Choroid plexus epithelial cell (primary cell): ENCODE measurements around the gene STRA6.

Experiments
- DNase-seq: peaks from one replicate; pipeline ENCODE4 v3.0.0-alpha.2; 2010; ENCODE audit warnings: low read depth
- H3K4me3 ChIP-seq: 2 replicates; pipeline ENCODE4 v1.5.1; 2011; ENCODE audit warnings: low read depth, mild to moderate bottlenecking, control low read depth, low read length, moderate library complexity
- TF ChIP-seq, protein P1 (sequence below): conservative IDR thresholded peaks from 2 replicates; pipeline ENCODE4 v1.5.1; 2011; ENCODE audit warnings: low read depth, mild to moderate bottlenecking, control low read depth, inconsistent platforms, low read length, moderate library complexity

Gene STRA6

DNA sequence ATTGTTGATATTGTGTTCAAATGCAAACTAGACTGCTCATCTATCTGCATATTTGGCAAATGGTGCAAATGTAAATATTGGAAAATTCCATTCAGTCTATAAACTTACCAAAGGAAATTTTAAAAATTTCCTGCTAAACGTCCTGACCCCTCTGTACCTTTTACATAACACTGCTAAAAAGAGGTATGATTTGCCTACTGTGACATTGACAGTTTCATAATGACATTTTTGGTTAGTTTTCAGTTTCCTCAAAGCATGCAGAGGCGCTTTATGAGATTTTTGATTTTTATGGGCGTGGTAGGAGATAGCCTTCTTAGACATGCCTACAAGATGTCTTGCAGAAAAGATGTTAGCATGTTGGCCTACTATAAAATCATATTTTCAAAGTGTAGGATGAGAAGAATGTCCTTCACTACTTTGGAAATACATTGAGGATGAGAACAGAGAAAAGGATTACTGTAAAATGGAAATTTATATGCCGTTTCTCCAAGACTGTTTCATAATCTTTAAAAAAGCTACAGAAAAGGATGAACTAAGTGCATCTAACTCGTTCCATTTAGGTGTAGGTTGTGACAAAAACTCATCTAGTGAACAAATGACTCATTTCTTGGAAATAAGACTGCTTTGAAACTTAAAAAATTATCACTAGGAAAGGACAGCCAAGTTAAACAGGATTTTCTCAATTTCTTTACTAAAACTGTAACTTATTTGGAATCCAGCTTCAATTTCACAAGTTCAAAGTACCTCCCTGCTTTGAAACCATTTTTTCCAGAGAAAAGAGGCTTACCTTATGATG is 43.5 kb downstream of the STRA6 start:
- H3K4me3 ChIP-seq = no peak overlapping the region
- TF ChIP-seq, protein P1, sequence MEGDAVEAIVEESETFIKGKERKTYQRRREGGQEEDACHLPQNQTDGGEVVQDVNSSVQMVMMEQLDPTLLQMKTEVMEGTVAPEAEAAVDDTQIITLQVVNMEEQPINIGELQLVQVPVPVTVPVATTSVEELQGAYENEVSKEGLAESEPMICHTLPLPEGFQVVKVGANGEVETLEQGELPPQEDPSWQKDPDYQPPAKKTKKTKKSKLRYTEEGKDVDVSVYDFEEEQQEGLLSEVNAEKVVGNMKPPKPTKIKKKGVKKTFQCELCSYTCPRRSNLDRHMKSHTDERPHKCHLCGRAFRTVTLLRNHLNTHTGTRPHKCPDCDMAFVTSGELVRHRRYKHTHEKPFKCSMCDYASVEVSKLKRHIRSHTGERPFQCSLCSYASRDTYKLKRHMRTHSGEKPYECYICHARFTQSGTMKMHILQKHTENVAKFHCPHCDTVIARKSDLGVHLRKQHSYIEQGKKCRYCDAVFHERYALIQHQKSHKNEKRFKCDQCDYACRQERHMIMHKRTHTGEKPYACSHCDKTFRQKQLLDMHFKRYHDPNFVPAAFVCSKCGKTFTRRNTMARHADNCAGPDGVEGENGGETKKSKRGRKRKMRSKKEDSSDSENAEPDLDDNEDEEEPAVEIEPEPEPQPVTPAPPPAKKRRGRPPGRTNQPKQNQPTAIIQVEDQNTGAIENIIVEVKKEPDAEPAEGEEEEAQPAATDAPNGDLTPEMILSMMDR = no peak
- no peak for DNase-seq

DNA sequence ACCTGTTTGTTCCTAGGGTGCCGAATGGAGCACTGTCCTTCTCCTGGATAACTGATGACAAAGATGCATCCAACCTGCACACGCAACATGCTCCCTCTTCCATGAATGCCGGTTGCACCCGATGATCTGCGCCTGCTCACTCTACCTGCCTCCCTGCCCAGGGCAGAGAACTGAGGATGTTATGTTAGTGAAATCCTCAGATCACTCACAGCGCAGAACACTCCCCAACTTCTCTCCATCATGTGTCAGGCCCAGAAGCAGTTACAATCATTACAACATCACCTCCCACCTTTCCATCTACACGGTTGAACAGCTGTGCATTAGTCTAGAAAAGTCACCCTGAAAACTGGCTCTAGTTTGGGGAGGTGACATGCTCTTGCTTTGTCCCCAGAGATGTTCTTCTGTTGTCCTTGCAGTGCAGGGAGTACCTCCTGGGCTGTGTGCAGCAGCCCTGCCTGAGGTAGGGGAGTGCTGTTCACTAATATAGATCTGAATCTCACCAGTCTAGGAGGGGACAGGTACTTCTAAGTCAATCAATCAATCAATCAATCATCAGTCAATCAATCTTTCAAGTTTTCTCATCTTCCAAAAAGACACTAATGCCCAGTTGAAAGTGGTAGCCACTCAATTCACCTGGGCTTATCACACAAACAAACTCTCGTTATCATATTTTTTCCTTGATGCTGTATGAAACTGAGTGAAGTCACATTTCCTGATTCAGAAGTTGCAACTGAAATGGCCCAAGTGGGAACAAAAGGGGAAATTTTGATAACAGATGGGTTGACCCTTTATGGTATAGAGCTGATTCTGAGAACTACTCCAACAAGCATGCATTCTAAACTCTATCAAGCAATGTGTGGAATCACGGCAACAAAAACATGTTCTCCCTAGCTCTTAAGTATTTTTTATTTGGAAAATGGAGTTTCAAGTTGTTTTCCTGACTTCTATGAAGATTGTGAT is 44.4 kb downstream of the STRA6 start:
- TF ChIP-seq, protein P1 = no peak
- no peak for DNase-seq
- no peak overlapping the region for H3K4me3 ChIP-seq

DNA sequence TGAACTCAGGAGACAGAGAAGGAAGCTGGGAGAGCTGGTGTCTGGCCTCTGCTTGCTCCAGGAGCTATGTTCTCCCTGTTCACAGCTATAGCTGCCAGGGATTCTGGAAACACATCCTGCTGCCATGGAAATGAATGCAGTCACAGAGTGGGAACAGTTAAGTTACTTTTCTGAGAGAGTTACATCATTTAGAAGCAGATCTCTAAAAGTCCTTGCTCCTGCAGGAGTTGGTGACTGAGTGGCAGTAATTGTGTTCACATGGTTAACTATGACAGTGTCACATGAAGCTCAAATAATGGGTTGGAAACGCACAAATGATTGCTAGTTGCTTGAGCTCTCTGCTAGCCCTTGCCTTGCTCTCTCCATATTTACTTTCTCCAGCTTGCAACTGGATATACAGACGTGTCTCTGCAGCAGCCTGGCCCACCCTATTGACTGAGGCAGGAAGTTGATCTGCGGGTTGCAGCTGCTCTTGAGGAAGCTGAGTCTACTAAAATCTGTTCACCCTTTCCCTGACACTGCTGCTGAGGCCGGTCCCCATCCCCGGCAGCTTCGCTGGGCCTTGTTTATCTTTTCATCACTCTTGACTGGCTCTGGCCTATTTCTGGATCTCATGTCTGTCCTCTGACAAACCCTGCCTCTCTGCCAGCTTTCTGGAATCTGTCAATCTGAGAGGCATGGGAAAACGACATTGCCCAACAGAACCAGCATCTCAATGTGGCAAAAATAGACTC is 45.7 kb downstream of the STRA6 start:
- DNase-seq = peak; percentile 42
- TF ChIP-seq, protein P1 = no peak

DNA sequence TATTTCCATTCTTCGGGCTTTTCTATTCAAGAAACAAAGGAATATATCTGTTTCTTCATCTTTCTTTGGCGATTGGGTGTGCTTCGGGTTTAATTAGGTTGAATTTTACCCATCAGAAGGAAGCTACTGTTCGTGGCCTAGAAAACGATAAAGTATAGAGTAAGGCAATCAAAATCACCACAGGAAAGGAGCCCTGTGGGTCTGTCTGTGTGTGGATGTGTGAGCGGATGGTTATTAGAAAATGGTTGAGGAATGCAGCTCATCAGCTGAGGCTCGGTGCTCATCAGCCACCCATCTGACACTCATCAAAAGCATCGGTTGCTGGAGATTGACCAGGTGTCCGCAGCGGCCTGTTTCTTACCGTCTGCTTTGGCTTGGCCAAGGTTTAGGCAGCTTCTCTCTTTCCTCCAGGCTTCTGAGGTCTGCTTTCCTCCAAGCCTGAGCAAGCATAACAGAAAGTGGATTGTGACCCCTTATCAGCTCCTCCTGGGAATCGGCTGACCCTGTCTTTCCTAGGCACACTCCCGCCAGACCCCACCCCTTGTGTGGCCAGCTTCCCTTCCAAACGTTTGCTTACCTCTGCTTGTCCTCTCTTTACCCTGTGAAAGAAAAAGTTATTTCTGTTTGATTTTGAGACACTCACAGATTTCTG is 46.7 kb downstream of the STRA6 start:
- TF ChIP-seq, protein P1 = no peak
- no peak for DNase-seq
- H3K4me3 ChIP-seq = no peak overlapping the region

More for the DNA sequence above, 45.7 kb downstream of the STRA6 start:
- no peak overlapping the region for H3K4me3 ChIP-seq

DNA sequence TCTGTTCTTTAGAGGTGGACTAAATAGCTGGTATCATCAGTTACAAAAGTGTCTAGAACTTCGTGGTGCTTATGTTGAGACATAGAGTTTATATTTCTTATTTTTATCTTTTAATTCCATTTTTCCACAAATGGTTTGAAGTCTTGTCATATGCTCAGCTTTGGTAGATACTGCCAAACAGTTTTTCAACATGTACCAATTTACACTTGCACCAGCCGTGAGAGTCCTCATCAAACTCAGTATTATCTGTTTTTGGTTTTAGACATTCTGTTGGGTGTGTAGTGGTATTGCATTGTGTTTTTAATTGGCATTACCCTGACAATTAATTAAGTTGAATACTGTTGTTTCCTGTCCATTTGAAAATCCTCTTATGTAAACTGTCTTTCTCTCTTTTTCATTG is 55.5 kb downstream of the STRA6 start:
- DNase-seq = no peak
- H3K4me3 ChIP-seq = no peak overlapping the region
- TF ChIP-seq, protein P1 = no peak

DNA sequence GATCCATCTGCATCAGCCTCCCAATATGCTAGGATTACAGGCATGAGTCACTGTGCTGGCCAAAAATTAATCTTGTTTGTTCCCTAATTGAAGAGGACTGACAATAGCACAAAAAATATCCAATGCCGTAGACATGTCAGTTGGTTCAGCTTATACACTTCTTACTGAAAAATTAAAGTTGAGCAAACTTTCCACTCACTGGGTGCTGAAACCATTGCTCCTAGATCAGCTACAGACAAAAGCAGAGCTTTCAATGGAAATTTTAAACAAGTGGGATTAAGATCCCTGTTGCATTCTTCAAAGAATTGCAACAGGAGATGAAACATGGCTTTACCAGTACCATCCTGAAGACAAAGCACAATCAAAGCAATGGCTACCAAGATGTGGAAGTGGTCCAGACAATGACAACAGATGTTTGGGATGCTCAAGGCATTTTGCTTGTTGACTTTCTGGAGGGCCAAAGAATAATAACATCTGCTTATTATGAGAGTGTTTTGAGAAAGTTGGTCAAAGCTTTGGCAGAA is 56.2 kb downstream of the STRA6 start:
- DNase-seq = no peak
- no peak overlapping the region for H3K4me3 ChIP-seq
- TF ChIP-seq, protein P1 = no peak
